Thoracic aorta (tissue), 2 donors: ENCODE measurements around the gene HLA-DQB1. TPM values are rescaled to one million over a fixed set of nuclear protein-coding genes. Genes with fewer than 3 reads are reported as not detected.
"Not testable (repeated sequence)": the region's sequence is repeated elsewhere in the genome, so short reads cannot be mapped to it uniquely, and the experiment has no call there.

Experiments
- ATAC-seq: fragments of 150-250 bp; one replicate; pipeline ENCODE4 v1.8.0; 2017; ENCODE audit warnings: low read depth; ENCODE audit not compliant: insufficient number of reproducible peaks, low FRiP score
- DNase-seq: peaks from one replicate; pipeline ENCODE4 v3.0.0-alpha.2; 2020; ENCODE audit warnings: low spot score
- H3K27ac ChIP-seq, 2 donors: fragments of 200-600 bp; sonication (generic); 1 replicate in 1 of 2; 2 replicates in 1 of 2; pipeline ENCODE4 v1.5.1; 2016; ENCODE audit warnings: mild to moderate bottlenecking in 2 of 2, moderate library complexity in 2 of 2
- H3K27me3 ChIP-seq: fragments of 200-600 bp; sonication (generic); replicated peaks from 2 replicates; pipeline ENCODE4 v1.6.0; 2016; ENCODE audit warnings: mild to moderate bottlenecking; ENCODE audit not compliant: insufficient read depth
- H3K36me3 ChIP-seq: fragments of 200-600 bp; sonication (generic); one replicate; pipeline ENCODE4 v1.5.1; 2016
- H3K4me1 ChIP-seq, 2 donors: fragments of 200-600 bp; sonication (generic); 1 replicate in 1 of 2; 2 replicates in 1 of 2; pipeline versions ENCODE4 v1.5.1 to v1.6.0; 2016; ENCODE audit warnings: low read depth in 2 of 2, mild to moderate bottlenecking in 1 of 2; ENCODE audit not compliant: control insufficient read depth in 1 of 2
- H3K4me3 ChIP-seq: fragments of 200-600 bp; sonication (generic); 2 replicates; pipeline ENCODE4 v1.5.1; 2016; ENCODE audit warnings: mild to moderate bottlenecking
- H3K9me3 ChIP-seq: fragments of 200-600 bp; sonication (generic); 2 replicates; pipeline ENCODE4 v1.5.1; 2016
- total RNA-seq, 2 donors: library from RNA; depleted of rRNA; stranded (reverse); fragments of >200 nt; gene quantifications; one replicate each; pipeline versions ENCODE4 v1.1.0 to v1.2.3, GENCODE V29; 2016
- TF ChIP-seq, protein P1 (sequence below): fragments of 200-600 bp; sonication (generic); IDR thresholded peaks from one replicate; pipeline ENCODE4 v1.5.1; 2019; ENCODE audit warnings: antibody characterized with exemption

Gene HLA-DQB1
- total RNA-seq, 2 donors from 2014 or later, result 2.0 to 11.1 TPM

DNA sequence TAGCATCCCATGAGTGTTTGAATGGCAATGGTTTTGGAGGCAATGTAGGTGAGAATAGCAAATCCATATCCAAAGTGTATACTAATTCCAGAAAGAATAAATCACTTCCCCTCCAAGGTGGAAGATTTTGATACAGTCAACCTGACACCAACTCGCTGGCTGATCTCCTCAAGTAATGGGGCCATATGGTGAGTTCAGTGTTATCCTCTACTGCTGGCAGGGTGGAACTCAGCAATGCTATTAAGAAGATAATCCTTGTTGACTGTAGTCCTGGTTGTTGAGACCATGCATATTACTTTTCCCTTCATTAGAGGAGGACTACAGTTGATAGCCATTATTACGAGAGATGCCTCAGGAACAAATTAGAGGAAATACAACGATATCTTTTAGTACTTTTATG lies 17.8 kb upstream of the HLA-DQB1 start:
- no peaks in the 10 kb centered on the region for H3K9me3 ChIP-seq
- H3K27ac ChIP-seq, result no peak overlapping the region
- no peaks in the 10 kb centered on the region for H3K4me1 ChIP-seq
- TF ChIP-seq, protein P1, sequence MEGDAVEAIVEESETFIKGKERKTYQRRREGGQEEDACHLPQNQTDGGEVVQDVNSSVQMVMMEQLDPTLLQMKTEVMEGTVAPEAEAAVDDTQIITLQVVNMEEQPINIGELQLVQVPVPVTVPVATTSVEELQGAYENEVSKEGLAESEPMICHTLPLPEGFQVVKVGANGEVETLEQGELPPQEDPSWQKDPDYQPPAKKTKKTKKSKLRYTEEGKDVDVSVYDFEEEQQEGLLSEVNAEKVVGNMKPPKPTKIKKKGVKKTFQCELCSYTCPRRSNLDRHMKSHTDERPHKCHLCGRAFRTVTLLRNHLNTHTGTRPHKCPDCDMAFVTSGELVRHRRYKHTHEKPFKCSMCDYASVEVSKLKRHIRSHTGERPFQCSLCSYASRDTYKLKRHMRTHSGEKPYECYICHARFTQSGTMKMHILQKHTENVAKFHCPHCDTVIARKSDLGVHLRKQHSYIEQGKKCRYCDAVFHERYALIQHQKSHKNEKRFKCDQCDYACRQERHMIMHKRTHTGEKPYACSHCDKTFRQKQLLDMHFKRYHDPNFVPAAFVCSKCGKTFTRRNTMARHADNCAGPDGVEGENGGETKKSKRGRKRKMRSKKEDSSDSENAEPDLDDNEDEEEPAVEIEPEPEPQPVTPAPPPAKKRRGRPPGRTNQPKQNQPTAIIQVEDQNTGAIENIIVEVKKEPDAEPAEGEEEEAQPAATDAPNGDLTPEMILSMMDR, result no peak
- no peak overlapping the region for H3K4me3 ChIP-seq
- DNase-seq, result no peak
- no peak for ATAC-seq
- H3K27me3 ChIP-seq, result no peaks in the 10 kb centered on the region
- no peaks in the 10 kb centered on the region for H3K36me3 ChIP-seq

DNA sequence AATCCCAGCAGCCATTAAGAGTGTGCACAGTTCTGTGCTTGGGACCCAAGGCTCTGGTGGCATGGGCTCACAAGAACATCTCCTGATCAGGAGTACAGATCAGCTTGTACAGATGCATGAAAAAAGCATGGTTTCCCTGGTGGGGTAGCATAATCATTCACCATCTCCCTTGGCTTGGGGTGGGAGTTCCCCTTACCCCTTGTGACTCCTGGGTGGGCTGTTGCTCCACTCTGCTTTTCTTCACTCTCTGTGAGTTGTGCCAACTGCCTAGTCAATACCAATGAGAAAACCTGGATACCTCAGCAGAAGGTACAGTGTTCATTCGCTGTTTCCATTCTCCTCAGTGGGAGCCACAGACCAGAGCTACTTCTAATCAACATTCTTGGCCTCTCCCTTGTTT lies 13.6 kb upstream of the HLA-DQB1 start:
- TF ChIP-seq, protein P1, result no peak
- Histone ChIP-seq H3K27ac (no peak overlapping the region), H3K36me3 (no peaks in the 10 kb centered on the region), H3K4me3 (no peak overlapping the region), H3K4me1 (no peaks in the 10 kb centered on the region), H3K27me3 (no peaks in the 10 kb centered on the region), H3K9me3 (no peaks in the 10 kb centered on the region)
- ATAC-seq, result no peak
- no peak for DNase-seq

DNA sequence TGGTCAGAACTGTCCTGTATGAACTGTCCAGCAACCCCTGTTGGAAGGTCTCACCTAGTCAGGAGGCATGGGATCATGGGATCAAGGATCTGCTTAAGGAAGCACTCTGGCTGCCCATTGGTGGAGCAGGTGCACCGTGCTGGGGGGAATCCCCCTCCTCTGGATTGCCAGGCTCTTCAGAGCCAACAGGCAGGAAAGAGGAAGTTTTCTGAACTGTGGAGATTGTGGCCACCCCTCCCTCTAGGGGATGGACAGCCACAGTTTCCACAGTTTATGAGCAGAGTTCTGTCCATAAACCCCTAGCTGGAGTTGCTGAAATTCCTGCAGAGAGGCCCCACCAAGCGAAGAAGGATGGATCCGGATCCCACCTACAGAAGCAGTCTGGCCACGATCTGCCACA lies 13.0 kb upstream of the HLA-DQB1 start:
- TF ChIP-seq, protein P1, result no peak
- Histone ChIP-seq H3K4me3 (no peak overlapping the region), H3K27ac (no peak overlapping the region), H3K4me1 (no peaks in the 10 kb centered on the region), H3K36me3 (no peaks in the 10 kb centered on the region), H3K27me3 (no peaks in the 10 kb centered on the region), H3K9me3 (no peaks in the 10 kb centered on the region)
- no peak for DNase-seq
- no peak for ATAC-seq

- not testable (repeated sequence) for H3K9me3 ChIP-seq, DNase-seq, H3K27ac ChIP-seq, H3K4me1 ChIP-seq, H3K27me3 ChIP-seq, H3K36me3 ChIP-seq, H3K4me3 ChIP-seq, ATAC-seq
Measured at GRCh38 chr6:32674123-32674522, 7.7 kb upstream of the HLA-DQB1 start.

DNA sequence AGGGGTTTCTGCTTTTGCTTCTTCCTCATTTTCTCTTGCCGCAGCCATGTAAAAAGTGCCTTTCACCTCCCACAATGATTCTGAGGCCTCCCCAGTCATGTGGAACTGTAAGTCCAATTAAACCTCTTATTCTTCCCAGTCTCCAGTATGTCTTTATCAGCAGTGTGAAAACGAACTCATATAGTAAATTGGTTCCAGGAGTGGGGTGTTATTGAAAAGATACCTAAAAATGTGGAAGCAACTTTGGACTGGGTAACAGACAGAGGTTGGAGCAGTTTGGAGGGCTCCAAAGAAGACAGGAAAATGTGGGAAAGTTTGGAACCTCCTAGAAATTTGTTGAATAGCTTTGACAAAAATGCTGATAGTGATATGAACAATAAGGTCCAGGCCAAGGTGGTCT lies 5.5 kb upstream of the HLA-DQB1 start:
- not testable (repeated sequence) for H3K27ac ChIP-seq, H3K27me3 ChIP-seq, DNase-seq, H3K4me3 ChIP-seq, ATAC-seq, H3K9me3 ChIP-seq, H3K4me1 ChIP-seq, H3K36me3 ChIP-seq

DNA sequence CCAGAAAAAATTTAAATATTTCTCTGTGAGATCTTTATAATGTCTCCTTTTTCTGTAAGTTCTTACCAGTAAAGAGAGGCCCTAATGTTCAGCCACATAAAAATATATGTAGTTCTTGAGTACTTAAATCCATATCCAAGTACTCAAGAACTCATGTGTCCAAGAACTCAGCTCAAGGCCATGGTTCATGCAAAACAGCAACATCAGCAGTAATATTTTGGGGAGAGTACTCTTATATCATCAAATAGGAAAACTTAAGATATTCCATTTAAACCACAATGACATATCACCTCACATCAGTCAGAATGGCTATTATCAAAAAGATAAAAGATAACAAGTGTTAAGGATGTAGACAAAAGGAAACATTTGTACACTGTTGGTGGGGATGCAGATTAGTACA lies 3.4 kb upstream of the HLA-DQB1 start:
- H3K9me3 ChIP-seq, result peaks cover 6% of the 10 kb centered on the region
- DNase-seq, result no peak
- H3K4me1 ChIP-seq, result no peaks in the 10 kb centered on the region
- no peak for ATAC-seq
- H3K4me3 ChIP-seq, result no peak overlapping the region
- H3K27me3 ChIP-seq, result no peaks in the 10 kb centered on the region
- TF ChIP-seq, protein P1, result no peak
- no peak overlapping the region for H3K27ac ChIP-seq
- no peaks in the 10 kb centered on the region for H3K36me3 ChIP-seq
